GM18505 (cell line): ENCODE results near the gene RGS13.

ENCODE experiments used
- ATAC-seq: cut with Tn5 transposase; IDR thresholded peaks from one replicate; pipeline ENCODE4 v1.9.1; 2021; ENCODE audit not compliant: unreplicated experiment
- POLR2A ChIP-seq: IDR thresholded peaks from 4 replicates; pipeline ENCODE4 v1.6.1; 2011; ENCODE audit warnings: borderline replicate concordance; ENCODE audit not compliant: insufficient read depth, insufficient read length; ENCODE audit errors: extremely low read depth

The RGS13 gene

DNA sequence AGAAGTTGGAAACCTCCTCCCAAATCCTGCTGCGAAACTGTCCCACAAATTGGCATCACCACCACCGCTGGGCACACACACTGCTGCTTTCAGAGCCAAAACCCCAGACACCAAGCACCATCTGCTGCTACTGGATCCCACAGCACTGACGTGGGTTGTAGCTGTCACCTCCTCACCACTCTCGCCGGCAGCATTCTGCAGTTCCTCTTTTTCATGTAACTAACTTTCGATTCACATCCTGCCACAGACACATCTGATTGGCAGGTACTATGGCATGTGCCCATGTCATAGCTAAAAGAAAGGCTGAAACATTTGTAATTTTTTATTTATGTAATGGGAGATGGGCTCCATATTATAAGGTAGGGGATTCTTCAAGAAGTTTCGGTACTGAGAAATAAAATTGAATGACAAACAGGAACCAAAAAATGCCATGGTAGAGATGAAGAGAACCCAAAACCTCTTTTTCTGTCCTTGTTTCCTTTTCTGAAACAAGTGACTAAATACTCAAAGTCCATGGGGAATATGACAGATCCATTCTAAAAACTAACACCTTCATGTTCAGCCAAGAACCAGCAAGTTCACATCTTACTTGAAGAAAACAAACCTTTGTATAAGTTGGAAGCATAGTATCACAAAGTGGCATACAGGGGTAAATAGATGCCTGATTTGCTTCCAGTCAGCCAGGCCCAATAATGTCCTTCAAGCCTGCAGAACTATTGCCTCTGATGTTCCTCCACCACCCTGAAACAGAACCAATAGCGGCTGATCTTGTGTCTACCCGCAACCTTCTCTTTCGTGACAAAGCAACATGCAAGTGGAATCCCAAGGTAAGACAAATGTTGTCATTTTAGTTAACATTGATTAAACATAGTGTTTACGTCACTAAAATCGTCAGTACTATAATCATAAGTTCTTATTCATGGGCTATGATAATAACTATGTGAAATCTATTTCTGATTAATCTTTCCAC lies 26.6 kb upstream of the RGS13 start:
- TF ChIP-seq POLR2A = no peak
- peak; percentile 99 for ATAC-seq

DNA sequence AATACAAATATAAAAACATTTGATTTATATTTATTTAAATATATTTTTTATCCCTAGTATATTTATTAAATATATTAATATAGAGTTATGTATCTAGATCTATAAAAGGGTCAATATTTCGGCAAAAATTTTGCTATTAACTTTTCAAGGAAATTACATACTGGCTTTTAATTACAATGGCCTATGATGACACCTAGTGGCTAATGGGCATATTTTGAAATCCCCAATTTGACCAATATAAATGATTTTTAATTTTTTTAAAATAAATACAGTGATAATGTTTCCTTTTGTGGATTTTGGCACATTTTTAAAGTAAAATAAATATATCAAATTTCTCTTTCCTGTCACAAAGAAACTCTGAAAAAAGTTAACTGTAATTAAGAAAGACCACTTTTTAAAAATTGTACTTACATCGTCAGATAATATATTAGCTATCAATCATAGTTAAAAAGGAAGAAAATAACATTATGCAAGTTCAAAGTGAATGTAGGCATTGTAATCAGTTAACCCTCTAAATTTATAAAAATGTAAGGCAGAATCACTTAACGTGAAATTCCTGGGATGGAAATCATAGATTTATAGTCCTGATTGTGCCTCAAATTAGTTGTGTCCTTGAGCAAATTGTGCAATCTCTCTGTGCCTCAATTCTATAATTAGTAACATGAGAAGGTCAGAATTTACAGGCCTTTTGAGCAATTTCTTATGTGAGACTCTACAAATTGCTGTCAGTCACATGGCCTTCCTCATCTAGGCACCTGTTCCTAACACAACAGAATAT lies 25.6 kb upstream of the RGS13 start:
- TF ChIP-seq POLR2A = no peak
- no peak for ATAC-seq

DNA sequence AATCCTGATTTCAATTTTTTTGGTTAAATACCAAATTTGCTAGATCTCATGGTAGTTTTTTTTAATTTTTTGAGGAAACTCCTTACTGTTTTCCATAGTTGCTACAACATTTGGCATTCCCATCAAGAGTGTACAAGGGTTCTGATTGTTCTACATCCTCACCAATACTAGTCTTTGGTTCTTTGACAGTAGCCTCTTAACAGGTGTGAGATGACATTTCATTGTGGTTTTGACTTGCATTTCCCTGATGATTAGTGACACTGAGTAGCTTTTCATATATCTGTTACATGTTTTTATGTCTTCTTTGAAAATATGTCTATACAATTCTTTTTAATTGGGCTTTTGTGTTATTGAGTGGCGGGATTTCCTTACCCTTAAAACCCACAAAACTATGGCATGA lies 20.9 kb upstream of the RGS13 start:
- peak; percentile 63 for ATAC-seq
- no peak for TF ChIP-seq POLR2A

DNA sequence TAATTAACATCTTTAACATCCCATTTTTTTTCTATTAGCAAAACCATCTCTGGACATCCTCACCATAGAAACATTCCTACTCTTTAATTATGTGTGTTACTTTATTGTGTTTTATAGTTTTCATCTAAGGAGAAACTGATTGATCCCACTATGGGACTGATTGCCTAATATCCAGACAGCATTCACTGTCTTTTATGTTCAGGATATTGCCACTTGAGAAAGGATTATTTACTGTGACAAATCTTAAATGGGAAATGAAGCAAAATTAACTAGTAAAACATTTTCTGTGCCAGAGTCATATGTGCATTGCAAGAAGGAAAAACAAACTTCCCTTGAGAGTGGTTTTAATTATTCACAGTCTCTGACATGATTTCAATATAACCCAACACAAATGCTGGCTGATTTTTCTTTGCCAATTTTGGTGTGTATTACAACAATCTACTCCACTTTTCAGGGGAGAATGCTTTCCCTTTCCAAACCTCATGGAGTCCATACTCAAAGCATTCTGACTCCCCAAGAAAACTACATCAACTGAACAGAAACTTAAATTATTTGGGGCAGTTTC lies 15.8 kb upstream of the RGS13 start:
- TF ChIP-seq POLR2A = no peak

DNA sequence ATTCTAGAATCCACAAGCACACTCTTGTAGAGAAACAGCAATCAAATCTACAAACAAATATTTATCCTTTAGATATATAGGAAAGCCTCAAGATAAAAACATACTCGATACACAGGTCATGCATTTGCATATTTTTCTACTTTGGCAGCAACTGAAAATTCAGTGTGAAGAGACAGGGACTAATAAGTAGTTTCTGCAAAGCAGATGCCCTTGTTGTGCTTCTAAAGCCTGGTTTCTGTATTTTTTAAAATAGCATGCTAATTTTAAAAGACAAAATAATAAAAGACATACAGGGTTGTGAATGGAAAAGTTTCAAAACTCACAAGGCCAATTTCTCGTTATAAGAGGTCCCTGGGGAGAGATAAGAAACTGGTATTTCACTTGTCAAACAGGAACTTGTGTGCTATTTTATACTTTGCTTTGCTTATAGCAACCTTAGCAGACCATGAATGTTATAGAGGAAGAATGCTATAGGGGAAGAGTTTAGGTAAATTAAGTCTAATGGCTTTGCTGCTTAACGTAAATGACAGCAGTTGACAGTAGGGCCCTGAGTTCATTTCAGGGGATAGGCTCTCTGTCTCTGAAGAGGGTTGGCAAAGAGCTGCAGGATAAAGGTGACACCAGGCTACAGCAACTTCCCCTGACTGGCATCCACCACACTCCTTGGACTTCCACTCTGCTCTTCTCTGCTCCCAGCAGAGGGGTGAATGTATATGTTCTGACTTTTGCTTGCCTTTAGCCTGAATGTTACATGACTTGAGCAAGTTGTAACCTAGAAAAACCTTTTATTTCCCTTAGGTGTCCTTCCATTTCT lies 9.4 kb upstream of the RGS13 start:
- no peak for TF ChIP-seq POLR2A
- peak; percentile 82 for ATAC-seq

More for the DNA sequence above, 15.8 kb upstream of the RGS13 start:
- no peak for ATAC-seq

DNA sequence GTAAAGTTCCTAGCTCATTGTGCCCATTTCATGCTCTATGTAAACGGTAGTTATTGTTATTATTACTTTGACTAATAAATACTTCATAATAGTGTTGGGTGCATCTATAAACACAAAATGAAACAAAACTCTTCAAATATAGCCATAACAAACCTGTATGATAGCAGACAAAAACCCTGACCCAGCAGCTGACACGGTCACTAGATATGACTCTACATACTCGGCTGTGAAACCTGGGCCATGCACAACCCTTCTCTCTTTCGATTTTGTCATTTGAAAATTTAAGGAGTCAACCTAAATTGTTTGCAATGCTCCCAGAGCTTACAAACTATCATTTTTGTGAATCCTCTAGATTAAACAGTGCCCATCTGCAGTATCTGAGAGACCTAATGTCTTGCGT lies 8.0 kb upstream of the RGS13 start:
- ATAC-seq = no peak
- no peak for TF ChIP-seq POLR2A

GRCh38 chr1:192628396-192629057 lies 7.4 kb upstream of the RGS13 start:
- no peak for ATAC-seq
- TF ChIP-seq POLR2A = no peak

DNA sequence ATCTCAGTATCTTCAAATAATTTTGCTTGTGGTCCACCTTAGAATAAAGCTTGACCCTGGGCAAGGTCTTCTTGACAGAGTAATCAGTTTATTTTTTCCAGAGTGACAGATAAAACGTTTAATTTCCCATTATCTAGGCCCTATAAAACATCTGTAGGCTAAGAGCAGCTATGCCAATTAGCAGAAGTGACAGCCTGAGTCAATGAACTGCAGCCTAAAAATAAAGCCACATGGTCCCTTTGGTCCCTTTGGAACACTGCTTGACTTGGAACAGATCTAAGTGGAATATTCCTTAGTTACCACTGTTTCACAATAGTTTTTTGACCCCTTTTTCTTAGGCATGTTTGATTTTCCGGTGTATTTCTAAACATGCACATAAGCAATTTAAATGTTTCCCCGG lies 6.3 kb upstream of the RGS13 start:
- no peak for TF ChIP-seq POLR2A
- no peak for ATAC-seq

DNA sequence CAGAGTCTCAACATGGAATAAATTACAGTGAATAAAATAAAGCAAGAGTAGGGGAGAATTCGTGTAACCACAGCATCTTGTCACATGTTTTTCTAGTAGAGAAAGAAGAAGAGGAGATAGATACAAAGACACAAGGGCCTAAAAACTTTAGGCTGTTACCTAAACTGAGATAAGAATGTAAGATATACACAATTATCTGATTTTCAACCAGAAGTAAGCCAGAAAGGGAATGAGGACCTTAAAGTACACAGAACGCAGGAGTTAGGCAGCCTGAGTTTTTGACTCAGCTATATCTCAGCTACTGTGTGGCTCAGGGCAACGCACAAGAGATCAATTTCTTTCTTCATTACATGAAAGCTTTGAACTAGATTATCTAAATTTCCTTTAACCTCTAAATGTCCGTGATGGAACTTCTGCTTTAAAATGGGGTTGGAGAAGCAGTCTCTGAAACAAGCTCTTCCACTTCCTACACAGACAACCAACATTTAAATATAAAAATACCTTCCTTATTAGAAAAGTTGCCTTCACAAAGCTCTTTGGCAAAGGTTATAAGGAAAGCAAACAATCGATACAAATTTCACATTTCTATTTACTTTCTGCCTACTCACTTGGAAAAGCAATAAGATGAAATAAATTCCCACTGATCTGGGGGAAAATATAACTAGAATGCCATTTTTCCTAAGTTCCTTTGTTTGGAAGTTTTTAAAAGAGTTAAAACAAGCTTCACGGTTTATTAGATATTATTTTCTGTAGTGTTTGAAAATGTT lies 5.2 kb upstream of the RGS13 start:
- no peak for TF ChIP-seq POLR2A
- no peak for ATAC-seq

GRCh38 chr1:192631749-192632148 lies 4.2 kb upstream of the RGS13 start:
- no peak for ATAC-seq
- TF ChIP-seq POLR2A = no peak

DNA sequence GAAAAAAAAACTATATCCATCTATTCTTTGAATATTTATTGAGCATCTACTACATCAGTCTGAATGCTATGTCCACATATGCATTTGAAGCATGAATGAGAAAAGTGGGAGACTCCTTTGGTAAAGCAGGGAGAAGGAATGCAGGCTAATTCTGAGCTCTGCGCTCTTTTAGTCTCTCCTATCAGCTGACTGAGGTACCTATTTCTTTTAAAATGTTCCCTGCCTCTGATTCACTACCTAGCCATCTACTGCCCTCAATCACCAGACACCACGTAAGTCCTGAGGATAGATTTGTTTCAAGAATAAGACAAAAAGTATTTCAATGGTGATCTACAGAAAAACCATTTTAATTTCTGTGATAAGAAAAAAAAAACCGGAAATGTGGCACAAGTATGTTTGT lies 3.8 kb upstream of the RGS13 start:
- ATAC-seq = no peak
- no peak for TF ChIP-seq POLR2A
